T-helper 2 cell treated with Interferon-gamma antibody and Interleukin-4, amounts not matched to agents 5 μg/mL and 100 μg/mL, for 36 hours (primary cell): Measurements from ENCODE around the gene NCLN.
A peak's percentile ranks its signal among the peaks of the same experiment; 100 is the strongest.

Source experiments
- DNase-seq: peaks from one replicate; pipeline ENCODE4 v3.0.0; 2021; ENCODE audit warnings: low spot score
- H3K27ac Mint-ChIP-seq: one replicate; pipeline ENCODE4 v1.8.0; 2021; ENCODE audit warnings: mild to moderate bottlenecking, mixed read lengths
- H3K27me3 Mint-ChIP-seq: one replicate; pipeline ENCODE4 v1.8.0; 2021; ENCODE audit warnings: low read depth, mixed read lengths
- H3K36me3 Mint-ChIP-seq: one replicate; pipeline ENCODE4 v1.8.0; 2021; ENCODE audit warnings: low read depth, mixed read lengths
- H3K4me1 Mint-ChIP-seq: one replicate; pipeline ENCODE4 v1.8.0; 2021; ENCODE audit warnings: low read depth, mixed read lengths
- H3K4me3 Mint-ChIP-seq: one replicate; pipeline ENCODE4 v1.8.0; 2022; ENCODE audit warnings: mild to moderate bottlenecking, moderate library complexity, mixed read lengths
- H3K9me3 Mint-ChIP-seq: one replicate; pipeline ENCODE4 v1.8.0; 2021; ENCODE audit warnings: mixed read lengths

Gene NCLN, protein sequence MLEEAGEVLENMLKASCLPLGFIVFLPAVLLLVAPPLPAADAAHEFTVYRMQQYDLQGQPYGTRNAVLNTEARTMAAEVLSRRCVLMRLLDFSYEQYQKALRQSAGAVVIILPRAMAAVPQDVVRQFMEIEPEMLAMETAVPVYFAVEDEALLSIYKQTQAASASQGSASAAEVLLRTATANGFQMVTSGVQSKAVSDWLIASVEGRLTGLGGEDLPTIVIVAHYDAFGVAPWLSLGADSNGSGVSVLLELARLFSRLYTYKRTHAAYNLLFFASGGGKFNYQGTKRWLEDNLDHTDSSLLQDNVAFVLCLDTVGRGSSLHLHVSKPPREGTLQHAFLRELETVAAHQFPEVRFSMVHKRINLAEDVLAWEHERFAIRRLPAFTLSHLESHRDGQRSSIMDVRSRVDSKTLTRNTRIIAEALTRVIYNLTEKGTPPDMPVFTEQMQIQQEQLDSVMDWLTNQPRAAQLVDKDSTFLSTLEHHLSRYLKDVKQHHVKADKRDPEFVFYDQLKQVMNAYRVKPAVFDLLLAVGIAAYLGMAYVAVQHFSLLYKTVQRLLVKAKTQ

DNA sequence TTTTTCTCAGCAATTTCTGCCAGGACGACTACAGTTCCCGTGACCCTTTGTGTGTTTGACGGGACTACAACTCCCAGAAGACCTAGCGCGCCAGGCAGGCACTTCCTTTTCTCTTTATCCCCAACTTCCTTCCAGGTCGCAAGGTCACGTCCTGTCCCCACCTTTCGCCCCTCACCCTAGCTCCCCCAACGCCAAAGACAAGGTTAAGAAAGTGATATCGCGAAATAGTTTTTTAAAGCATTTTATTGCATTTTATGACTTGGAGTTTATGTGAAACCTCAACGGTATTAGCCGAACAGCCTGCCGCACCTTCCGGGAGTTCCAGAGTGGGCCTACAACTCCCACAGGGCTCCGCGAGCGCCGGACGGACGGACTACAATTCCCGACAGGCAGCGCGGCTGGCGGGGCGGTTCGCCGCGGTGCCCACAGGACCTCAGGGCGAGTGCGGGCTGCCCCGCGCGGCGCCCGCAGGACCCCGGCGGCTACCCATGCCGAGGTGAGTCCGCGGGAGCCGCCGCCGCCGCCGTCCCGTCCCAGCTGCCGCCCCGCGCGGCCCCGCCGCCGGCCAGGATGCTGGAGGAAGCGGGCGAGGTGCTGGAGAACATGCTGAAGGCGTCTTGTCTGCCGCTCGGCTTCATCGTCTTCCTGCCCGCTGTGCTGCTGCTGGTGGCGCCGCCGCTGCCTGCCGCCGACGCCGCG lies at the start of gene NCLN:
Gene NCLN (plus strand): TSS at position 470 of the 699 bp plus-strand sequence. CDS start 101 bp downstream, at position 571.
- Mint-ChIP-seq H3K36me3 (peaks cover 43% of the 10 kb centered on the region), H3K4me1 (peaks cover 38% of the 10 kb centered on the region), H3K4me3 (peak within 1 kb of the TSS; percentile 93), H3K9me3 (no peaks in the 10 kb centered on the region), H3K27me3 (no peaks in the 10 kb centered on the region), H3K27ac (peak within 1 kb of the TSS; percentile 87)
- peak; percentile 93 for DNase-seq

DNA sequence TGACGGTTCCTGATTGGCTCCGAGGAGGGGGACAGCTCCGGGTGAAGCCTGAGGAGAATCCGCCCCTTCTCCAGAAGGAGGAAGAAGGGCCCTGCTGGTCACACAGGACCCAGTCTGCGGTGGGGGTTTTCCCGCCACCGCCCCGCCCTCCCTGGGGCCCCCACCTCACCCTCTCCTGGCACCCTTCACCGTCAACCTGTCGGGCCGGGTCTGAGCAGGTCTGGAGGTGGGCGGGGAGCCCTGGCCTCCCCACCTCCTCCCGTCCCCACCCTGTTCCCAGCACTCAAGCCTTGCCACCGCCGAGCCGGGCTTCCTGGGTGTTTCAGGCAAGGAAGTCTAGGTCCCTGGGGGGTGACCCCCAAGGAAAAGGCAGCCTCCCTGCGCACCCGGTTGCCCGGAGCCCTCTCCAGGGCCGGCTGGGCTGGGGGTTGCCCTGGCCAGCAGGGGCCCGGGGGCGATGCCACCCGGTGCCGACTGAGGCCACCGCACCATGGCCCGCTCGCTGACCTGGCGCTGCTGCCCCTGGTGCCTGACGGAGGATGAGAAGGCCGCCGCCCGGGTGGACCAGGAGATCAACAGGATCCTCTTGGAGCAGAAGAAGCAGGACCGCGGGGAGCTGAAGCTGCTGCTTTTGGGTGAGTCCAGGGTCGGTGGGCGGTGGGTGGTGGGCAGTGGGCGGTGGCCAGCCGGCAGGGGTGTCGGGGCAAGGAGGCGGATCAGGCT lies 49.6 kb upstream of the NCLN start, which contains the start of gene GNA15:
Gene GNA15 (plus strand): TSS at position 73 of the 723 bp plus-strand sequence. CDS start 418 bp downstream, at position 491.
- Mint-ChIP-seq H3K4me3 (peak within 1 kb of the TSS; percentile 96), H3K27me3 (no peaks in the 10 kb centered on the region), H3K4me1 (peaks cover 43% of the 10 kb centered on the region), H3K36me3 (peaks cover 25% of the 10 kb centered on the region), H3K27ac (peak within 1 kb of the TSS; percentile 78), H3K9me3 (no peaks in the 10 kb centered on the region)
- DNase-seq: peak; percentile 61

DNA sequence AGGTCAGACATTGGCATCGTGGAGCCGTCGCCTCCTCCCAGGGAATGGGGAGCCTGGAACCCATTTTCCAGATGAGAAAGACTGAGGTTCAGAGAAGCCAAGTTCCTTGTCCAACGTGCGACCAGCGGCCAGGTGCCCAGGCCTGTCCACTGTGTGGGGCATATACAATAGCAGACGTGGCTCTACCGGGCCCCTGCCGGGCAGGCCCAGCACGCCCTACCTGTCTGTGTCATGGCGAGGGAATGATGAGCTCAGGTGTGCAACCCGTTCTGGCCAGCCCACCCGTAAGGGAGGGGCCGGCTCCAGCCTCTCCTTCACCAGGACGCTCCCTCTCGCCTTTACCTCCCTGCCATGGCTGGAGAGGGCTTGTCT lies 49.1 kb upstream of the NCLN start:
- H3K9me3 Mint-ChIP-seq: no peaks in the 10 kb centered on the region
- peaks cover 42% of the 10 kb centered on the region for H3K4me1 Mint-ChIP-seq
- H3K27me3 Mint-ChIP-seq: no peaks in the 10 kb centered on the region
- H3K27ac Mint-ChIP-seq: peak overlapping the region; percentile 78
- H3K36me3 Mint-ChIP-seq: peaks cover 25% of the 10 kb centered on the region
- peak overlapping the region; percentile 96 for H3K4me3 Mint-ChIP-seq
- DNase-seq: no peak

DNA sequence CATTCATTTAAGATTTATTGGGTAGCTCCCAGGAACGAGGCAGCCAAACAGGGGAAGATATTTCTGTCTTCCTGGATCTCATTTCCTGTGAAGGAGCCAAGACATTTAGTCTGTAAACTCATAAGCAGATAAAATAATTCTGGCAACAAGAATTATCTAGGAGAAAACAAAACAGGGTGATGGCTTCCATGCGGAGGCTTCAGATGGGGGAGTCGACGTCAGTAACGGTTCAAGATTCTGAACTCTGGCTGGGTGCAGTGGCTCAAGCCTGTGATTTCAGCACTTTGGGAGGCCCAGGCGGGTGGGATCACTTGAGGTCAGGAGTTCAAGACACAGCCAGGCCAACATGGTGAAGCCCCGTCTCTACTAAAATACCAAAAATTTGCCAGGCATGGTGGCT lies 48.6 kb upstream of the NCLN start:
- Mint-ChIP-seq H3K4me1 (peaks cover 45% of the 10 kb centered on the region), H3K27me3 (no peaks in the 10 kb centered on the region), H3K4me3 (peak overlapping the region; percentile 96), H3K27ac (peak overlapping the region; percentile 78), H3K36me3 (peaks cover 29% of the 10 kb centered on the region), H3K9me3 (no peaks in the 10 kb centered on the region)
- DNase-seq: no peak

DNA sequence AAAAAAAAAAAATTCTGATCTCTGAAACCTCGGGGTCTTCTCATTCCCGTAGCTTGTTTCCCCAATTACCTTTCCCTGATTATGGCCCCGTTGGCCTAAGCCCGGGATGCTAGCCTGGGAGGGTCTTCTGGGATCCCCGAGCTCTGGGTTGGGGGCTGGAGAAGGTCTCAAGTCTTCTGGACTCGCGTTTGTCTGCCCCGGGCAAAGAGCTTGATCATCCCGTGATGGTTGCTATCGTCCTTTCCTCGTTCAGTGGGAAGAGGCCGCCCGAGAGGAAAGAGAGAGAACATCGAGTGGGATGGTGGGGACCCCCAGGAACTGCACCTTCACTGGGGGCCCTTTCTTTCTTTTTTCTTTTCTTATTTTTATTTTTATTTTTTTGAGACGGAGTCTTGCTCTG lies 47.5 kb upstream of the NCLN start:
- no peaks in the 10 kb centered on the region for H3K27me3 Mint-ChIP-seq
- no peaks in the 10 kb centered on the region for H3K9me3 Mint-ChIP-seq
- peaks cover 46% of the 10 kb centered on the region for H3K4me1 Mint-ChIP-seq
- H3K4me3 Mint-ChIP-seq: peak overlapping the region; percentile 67
- peaks cover 36% of the 10 kb centered on the region for H3K36me3 Mint-ChIP-seq
- H3K27ac Mint-ChIP-seq: no peak overlapping the region
- no peak for DNase-seq

DNA sequence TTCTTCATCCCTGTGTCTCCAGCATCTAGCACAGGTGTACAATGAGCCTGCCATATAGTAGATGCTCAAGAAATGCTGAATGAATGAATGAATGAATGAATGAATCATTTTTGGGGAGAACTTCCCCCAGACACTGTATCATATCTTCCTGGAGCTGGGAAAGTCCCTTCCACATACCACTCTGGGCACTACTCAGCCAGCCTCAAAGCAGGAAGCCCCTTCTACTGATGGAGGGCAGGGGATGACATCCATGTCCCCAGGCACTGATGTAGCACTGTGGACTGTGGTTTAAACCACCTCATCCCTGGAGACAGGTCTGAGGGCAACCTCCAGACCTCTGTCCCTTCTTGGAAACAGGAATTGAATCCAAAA lies 45.1 kb upstream of the NCLN start:
- Mint-ChIP-seq H3K36me3 (peaks cover 38% of the 10 kb centered on the region), H3K4me3 (peak overlapping the region; percentile 73), H3K27me3 (no peaks in the 10 kb centered on the region), H3K4me1 (peaks cover 37% of the 10 kb centered on the region), H3K9me3 (no peaks in the 10 kb centered on the region), H3K27ac (peak overlapping the region; percentile 55)
- DNase-seq: peak; percentile 26

DNA sequence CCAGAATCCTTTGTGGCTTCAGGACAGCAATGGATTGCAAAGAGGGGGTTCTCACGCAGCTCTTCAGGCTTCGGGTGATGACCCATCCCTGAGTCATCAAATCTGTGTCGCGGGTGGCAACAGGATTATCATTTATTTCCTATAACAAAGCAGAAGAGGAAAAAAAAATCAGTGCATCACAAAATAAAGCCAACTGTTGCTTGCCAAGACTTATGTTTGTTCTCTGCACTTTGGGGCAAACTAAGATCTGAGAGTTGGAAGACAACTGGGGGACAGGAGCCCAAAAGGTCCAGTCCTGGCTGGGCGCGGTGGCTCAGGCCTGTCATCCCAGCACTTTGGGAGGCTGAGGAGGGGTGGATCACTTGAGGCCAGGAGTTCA lies 43.4 kb upstream of the NCLN start:
- H3K36me3 Mint-ChIP-seq: peaks cover 40% of the 10 kb centered on the region
- peak overlapping the region; percentile 45 for H3K4me3 Mint-ChIP-seq
- H3K4me1 Mint-ChIP-seq: peaks cover 40% of the 10 kb centered on the region
- DNase-seq: peak; percentile 63
- no peaks in the 10 kb centered on the region for H3K9me3 Mint-ChIP-seq
- peak overlapping the region; percentile 77 for H3K27ac Mint-ChIP-seq
- H3K27me3 Mint-ChIP-seq: no peaks in the 10 kb centered on the region

DNA sequence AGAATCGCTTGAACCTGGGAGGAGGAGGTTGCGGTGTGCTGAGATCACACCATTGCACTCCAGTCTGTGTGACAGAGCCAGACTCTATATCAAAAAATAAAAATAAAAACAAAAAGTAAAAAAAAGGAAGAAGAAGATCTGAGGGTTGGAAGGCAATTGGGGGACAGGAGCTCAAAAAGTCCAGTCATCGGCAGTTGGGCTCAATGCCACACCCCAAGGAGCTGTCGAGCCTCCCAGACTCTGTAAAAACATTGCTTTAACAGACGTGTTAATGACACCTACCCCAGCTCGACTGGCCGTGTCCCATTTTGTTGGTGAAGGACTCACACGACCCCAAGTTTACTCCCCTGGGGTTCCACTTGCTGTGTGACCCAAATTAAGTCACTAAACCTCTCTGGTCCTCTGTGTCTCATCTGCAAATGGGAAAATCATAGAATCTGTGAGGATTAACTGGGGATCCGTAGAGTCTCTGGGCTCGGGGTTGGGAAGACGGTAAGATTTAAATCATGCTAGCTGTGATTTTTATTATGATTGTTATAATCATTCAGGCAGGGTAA lies 42.9 kb upstream of the NCLN start:
- H3K9me3 Mint-ChIP-seq: no peaks in the 10 kb centered on the region
- H3K27ac Mint-ChIP-seq: peak overlapping the region; percentile 77
- no peaks in the 10 kb centered on the region for H3K27me3 Mint-ChIP-seq
- DNase-seq: no peak
- no peak overlapping the region for H3K4me3 Mint-ChIP-seq
- H3K36me3 Mint-ChIP-seq: peaks cover 37% of the 10 kb centered on the region
- H3K4me1 Mint-ChIP-seq: peaks cover 36% of the 10 kb centered on the region

DNA sequence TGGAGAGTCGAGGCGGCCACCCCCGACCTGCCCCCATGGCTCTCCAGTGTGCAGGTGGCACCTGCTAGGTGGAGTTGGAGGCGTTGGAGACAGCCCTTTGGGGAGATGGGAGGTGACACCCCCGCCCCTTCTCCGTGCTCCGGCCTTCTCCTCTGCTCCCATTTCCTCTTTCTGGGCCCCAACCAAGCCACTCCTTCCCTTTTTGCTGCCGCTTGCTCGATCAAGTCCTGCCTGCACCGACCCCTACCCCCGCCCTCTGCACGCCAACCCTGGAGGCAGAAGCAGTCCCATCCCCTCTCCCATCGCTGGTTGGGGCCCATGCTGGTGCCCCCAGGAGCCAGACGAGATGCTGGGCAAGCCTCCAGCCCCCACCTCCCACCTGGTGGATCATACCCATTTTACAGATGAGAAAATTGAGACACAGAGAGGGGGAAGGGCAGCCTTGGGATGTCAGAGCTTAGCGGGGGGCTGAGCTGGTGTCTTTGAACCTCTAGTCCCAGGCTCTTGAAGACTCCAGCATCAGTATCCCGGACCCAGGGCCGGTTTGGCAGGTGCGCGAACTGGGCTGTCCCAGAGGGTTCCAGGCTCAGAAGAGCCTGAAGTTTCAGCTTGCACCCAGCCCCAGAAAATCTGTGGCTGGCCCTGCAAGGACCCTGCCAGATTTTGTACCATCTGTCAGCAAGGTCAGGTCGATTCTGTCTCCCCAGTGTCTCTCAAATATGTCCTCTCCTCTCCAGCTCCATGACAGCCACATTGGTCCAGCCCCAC lies 39.6 kb upstream of the NCLN start:
- no peaks in the 10 kb centered on the region for H3K9me3 Mint-ChIP-seq
- no peak for DNase-seq
- H3K27me3 Mint-ChIP-seq: no peaks in the 10 kb centered on the region
- no peak overlapping the region for H3K4me3 Mint-ChIP-seq
- H3K36me3 Mint-ChIP-seq: peaks cover 45% of the 10 kb centered on the region
- H3K4me1 Mint-ChIP-seq: peaks cover 34% of the 10 kb centered on the region
- H3K27ac Mint-ChIP-seq: peak overlapping the region; percentile 67

DNA sequence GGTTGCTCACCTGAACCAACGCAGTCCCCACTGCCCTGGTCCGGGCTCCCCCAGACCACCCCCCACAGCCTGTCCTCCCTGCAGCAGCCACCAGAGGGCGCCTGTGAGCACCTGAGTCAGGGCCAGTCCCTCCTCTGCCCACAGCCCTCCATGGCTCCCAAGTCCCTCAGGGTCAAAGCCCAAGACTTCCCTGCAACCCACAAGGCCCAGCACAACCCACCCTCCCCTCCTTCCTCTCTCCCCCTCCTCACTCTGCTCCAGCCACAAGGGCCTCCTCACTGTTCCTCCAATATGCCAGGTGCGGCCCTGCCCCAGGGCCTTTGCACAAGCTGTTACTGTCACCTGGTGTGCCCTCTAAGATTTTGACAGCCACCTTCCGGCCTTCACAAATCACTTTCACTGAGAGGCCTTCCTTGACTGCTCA lies 39.0 kb upstream of the NCLN start:
- peak overlapping the region; percentile 71 for H3K27ac Mint-ChIP-seq
- H3K4me3 Mint-ChIP-seq: no peak overlapping the region
- peaks cover 31% of the 10 kb centered on the region for H3K4me1 Mint-ChIP-seq
- DNase-seq: peak; percentile 48
- no peaks in the 10 kb centered on the region for H3K27me3 Mint-ChIP-seq
- peaks cover 44% of the 10 kb centered on the region for H3K36me3 Mint-ChIP-seq
- H3K9me3 Mint-ChIP-seq: no peaks in the 10 kb centered on the region

DNA sequence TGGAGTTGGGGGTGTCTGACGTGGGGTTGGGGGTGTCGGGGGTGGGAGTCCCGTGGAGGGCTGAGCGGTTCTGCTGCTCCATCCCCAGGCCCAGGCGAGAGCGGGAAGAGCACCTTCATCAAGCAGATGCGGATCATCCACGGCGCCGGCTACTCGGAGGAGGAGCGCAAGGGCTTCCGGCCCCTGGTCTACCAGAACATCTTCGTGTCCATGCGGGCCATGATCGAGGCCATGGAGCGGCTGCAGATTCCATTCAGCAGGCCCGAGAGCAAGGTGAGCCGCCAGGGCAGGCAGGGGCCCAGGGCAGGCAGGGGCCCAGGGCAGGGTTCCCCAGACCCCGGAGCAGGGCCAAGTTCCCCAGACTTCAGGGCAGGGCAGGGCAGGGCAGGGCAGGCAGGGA lies 37.2 kb upstream of the NCLN start:
- Mint-ChIP-seq H3K27me3 (no peaks in the 10 kb centered on the region), H3K4me3 (no peak overlapping the region), H3K36me3 (peaks cover 33% of the 10 kb centered on the region), H3K9me3 (no peaks in the 10 kb centered on the region), H3K4me1 (peaks cover 17% of the 10 kb centered on the region), H3K27ac (no peak overlapping the region)
- no peak for DNase-seq

DNA sequence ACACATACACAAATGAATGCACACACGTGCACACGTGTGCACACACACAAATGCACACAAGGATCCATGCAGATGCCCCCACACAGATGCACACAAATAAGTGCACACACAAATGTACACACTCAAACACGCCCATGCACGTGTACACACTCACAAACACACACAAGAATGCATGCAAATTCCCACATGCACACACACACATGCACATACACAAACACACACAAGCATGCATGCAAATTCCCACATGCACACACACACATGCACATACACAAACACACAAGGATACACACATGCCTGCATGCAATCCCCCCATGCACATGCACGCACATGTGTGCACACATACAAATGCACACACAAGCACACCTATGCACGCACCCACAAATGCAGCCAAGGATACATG lies 36.6 kb upstream of the NCLN start:
- Mint-ChIP-seq H3K4me1 (peaks cover 17% of the 10 kb centered on the region), H3K4me3 (no peak overlapping the region), H3K36me3 (peaks cover 33% of the 10 kb centered on the region), H3K27me3 (no peaks in the 10 kb centered on the region), H3K27ac (peak overlapping the region; percentile 47), H3K9me3 (no peaks in the 10 kb centered on the region)
- DNase-seq: no peak
